Body of pancreas (tissue), 4 donors: ENCODE results near the gene HYOU1. TPM values are rescaled to one million over a fixed set of nuclear protein-coding genes. Genes with fewer than 3 reads are reported as not detected.

Experiments used
- ATAC-seq: fragments of 150-250 bp; one replicate; pipeline ENCODE4 v1.9.1; 2016
- DNase-seq, 4 donors: peaks; one replicate each; pipeline ENCODE4 v3.0.0-alpha.2; 2019
- H3K27ac ChIP-seq, 4 donors: fragments of 200-600 bp; sonication (generic); 1 replicate in 3 of 4; 2 replicates in 1 of 4; pipeline versions ENCODE4 v1.5.1 to v1.6.1; 2016 to 2019; ENCODE audit warnings: mild to moderate bottlenecking in 1 of 4, mixed read lengths in 1 of 4, moderate library complexity in 1 of 4
- H3K27me3 ChIP-seq, 2 donors: fragments of 200-600 bp; sonication (generic); one replicate each; pipeline ENCODE4 v1.6.0; 2016; ENCODE audit warnings: mild to moderate bottlenecking in 1 of 2
- H3K36me3 ChIP-seq, 2 donors: fragments of 200-600 bp; sonication (generic); replicated peaks in 1 of 2; 2 replicates each; pipeline ENCODE4 v1.5.1; 2016; ENCODE audit warnings: low read depth in 2 of 2; ENCODE audit not compliant: insufficient read depth in 1 of 2
- H3K4me1 ChIP-seq: fragments of 200-600 bp; sonication (generic); one replicate; pipeline ENCODE4 v1.6.0; 2016
- H3K4me3 ChIP-seq, 2 donors: fragments of 200-600 bp; sonication (generic); 1 replicate in 1 of 2; 2 replicates in 1 of 2; pipeline ENCODE4 v1.5.1; 2016 to 2019
- H3K9me3 ChIP-seq, 3 donors: fragments of 200-600 bp; sonication (generic); 1 replicate in 2 of 3; 2 replicates in 1 of 3; pipeline ENCODE4 v1.5.1; 2016
- POLR2A ChIP-seq, 3 donors: fragments of 450-650 bp; IDR thresholded peaks; one replicate each; pipeline ENCODE4 v1.6.1; 2016; ENCODE audit warnings: antibody characterized with exemption in 3 of 3, mild to moderate bottlenecking in 2 of 3
- WGBS, 2 donors: methylation state at CpG; one replicate each; pipeline ENCODE4 v1.1.5; 2017; 5-methylcytosine and 5-hydroxymethylcytosine counted together
- intact Hi-C: fragments of 100-400 bp; cut with DNase I; formaldehyde crosslinking; loops from one replicate; pipeline ENCODE4 v1.15.1; 2023
- total RNA-seq, 2 donors: library from RNA; depleted of rRNA; stranded (reverse); fragments of >200 nt; gene quantifications; one replicate each; pipeline ENCODE4 v1.1.0, GENCODE V29; 2016
- TF ChIP-seq, protein P1 (sequence below), 7 experiments: fragments of 450-650 bp in 4 of 7; fragments of 200-600 bp in 3 of 7; sonication (generic) in 3 of 7; IDR thresholded peaks; one replicate each; pipeline ENCODE4 v1.5.1; 2016 to 2019; ENCODE audit warnings: antibody characterized with exemption in 7 of 7

Gene HYOU1
- total RNA-seq, 2 donors from 2014 or later, result 121 to 218 TPM

DNA sequence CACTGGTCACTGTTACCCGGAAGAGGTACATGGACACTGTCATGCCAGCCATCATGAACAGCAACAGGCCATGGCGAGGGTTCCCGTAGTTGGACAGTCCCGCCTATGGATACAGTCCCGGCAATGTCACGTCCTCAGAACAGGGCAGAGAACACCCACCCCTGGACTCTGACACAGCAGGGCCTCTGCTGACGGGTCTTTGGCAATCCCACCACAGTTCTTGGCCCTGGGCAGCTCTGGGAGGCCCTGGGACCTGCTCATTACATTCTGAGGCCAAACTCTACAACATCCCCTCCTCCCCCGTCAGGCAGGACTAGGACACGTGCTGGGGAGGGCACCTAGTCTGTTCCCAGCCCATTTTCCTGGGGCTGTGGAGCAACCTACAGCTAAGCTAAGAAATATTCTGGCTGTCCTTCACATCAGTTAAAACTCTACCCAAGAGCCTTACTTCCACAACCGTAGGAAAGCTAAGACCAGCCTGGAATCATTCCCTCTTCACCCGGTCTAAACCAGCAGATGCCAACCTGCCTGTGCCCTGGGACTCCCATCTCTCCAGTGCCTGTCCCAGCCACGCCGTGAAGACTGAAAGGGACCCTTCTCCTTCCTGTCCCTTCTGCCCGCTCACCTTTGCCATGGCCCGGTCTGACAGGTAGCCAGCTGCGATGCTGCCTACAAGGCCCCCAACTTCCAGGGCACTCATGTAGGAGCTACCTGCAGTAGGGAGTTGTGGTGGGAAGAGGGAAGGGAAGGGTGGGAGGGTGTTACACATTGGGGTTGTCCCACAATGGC, 30.8 kb downstream of the HYOU1 start:
- Histone ChIP-seq H3K9me3 (no peaks in the 10 kb centered on the region), H3K27me3 (no peaks in the 10 kb centered on the region), H3K36me3 (peaks cover 0 to 2% of the 10 kb centered on the region in 2 donors), H3K27ac (peak overlapping the region in 3 of 4 donors; percentile 4 to 95 (median 88)), H3K4me3 (no peak overlapping the region), H3K4me1 (peaks cover 85% of the 10 kb centered on the region)
- DNase-seq (no peak), ATAC-seq (no peak)
- no peak for TF ChIP-seq POLR2A (IDR thresholded peaks at IDR 0.05)
- WGBS, 2 donors, result 72 to 79% methylated on average over 15 to 16 of the region's 16 CpGs
- intact Hi-C loops, result no loop called here

DNA sequence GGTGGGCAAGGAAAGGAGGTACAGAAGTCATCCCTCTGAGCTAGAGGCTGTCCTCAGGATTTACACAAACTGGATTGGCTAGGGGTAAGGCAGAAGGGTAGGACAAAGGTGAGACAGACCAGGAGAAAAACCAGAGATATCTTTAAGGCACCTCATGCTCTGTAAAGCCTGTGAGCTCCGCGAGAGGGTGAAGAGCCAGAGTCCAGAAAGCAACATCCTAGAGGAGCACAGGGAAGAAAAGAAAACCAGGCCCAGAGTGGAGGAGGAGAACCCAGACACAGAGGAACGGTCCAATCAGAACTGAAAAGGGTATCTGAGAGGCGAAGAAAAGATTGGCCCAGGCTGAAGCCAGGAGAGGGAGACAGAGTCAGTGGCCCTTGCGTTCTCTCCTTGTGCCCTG, 31.5 kb downstream of the HYOU1 start:
- no peaks in the 10 kb centered on the region for H3K27me3 ChIP-seq
- H3K36me3 ChIP-seq, result peaks cover 0 to 2% of the 10 kb centered on the region in 2 donors
- WGBS, 2 donors, result 87 to 88% methylated on average over 5 of the region's 5 CpGs
- DNase-seq (no peak), ATAC-seq (no peak)
- TF ChIP-seq, protein P1, sequence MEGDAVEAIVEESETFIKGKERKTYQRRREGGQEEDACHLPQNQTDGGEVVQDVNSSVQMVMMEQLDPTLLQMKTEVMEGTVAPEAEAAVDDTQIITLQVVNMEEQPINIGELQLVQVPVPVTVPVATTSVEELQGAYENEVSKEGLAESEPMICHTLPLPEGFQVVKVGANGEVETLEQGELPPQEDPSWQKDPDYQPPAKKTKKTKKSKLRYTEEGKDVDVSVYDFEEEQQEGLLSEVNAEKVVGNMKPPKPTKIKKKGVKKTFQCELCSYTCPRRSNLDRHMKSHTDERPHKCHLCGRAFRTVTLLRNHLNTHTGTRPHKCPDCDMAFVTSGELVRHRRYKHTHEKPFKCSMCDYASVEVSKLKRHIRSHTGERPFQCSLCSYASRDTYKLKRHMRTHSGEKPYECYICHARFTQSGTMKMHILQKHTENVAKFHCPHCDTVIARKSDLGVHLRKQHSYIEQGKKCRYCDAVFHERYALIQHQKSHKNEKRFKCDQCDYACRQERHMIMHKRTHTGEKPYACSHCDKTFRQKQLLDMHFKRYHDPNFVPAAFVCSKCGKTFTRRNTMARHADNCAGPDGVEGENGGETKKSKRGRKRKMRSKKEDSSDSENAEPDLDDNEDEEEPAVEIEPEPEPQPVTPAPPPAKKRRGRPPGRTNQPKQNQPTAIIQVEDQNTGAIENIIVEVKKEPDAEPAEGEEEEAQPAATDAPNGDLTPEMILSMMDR (IDR thresholded peaks at IDR 0.05), result no peak
- TF ChIP-seq POLR2A (IDR thresholded peaks at IDR 0.05), result no peak
- peak overlapping the region in 3 of 4 donors; percentile 52 to 95 (median 88) for H3K27ac ChIP-seq
- no peak overlapping the region for H3K4me3 ChIP-seq
- no peaks in the 10 kb centered on the region for H3K9me3 ChIP-seq
- intact Hi-C loops, result no loop called here
- H3K4me1 ChIP-seq, result peaks cover 89% of the 10 kb centered on the region

DNA sequence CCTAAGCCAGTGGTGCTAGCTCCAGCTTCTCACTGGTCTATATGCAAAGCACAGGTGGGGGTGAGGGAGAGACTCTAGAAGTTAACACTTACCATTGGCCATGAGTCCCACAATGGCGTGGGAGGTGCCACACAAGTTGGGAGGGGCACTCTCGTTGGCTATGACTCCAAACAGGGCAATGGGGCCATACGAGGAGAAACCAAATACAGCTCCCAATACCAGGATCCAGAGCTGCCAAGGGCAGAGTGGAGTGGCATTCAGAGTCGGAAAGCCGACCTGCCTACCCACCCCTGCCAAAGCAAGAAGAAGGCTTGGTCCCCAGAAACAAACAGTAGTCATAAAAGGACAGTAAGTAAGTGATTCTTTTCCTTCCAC, 31.9 kb downstream of the HYOU1 start:
- WGBS, 2 donors, result 64 to 67% methylated on average over 5 of the region's 5 CpGs
- peak overlapping the region in 3 of 4 donors; percentile 52 to 95 (median 88) for H3K27ac ChIP-seq
- H3K4me3 ChIP-seq, result no peak overlapping the region
- intact Hi-C loops, result no loop called here
- no peak for ATAC-seq
- H3K36me3 ChIP-seq, result peaks cover 0 to 2% of the 10 kb centered on the region in 2 donors
- H3K27me3 ChIP-seq, result no peaks in the 10 kb centered on the region
- DNase-seq, result no peak
- TF ChIP-seq POLR2A (IDR thresholded peaks at IDR 0.05), result peak in 1 of 3 donors; percentile 2
- TF ChIP-seq, protein P1 (IDR thresholded peaks at IDR 0.05), result no peak
- H3K4me1 ChIP-seq, result peaks cover 93% of the 10 kb centered on the region
- H3K9me3 ChIP-seq, result no peaks in the 10 kb centered on the region

DNA sequence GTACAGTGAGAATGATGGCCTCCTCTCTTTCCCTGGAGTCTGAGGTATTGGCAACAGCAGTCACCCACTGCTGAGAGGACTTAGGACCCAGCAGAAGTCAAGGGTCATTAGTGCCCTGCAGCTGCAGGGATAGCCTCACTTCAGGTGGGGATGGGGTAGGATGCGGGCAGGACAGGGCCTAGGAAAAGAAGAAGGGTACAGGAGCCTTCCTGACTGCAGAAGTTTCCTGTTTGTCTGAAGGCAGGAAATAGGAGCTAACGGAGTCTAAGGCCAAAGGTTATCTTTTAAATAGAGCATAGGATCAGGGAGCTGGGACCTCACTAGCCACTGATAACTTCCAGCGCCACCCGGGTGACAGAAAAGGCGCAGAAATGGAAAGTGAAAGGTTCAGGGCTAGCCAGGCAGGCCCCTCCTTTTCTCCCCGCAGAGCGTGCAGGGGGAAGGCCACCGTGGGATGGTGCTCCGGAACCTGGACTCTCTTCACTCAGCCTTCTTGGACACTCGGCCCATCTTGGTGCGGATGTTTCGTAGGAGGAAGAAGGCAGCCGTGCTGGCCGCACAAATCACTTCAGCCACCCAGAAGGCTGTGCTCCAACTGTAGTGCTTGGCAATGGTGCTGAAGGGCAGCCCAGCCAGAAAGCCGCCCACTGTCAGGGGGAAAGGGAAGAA, 32.4 kb downstream of the HYOU1 start:
- Histone ChIP-seq H3K9me3 (no peaks in the 10 kb centered on the region), H3K36me3 (peaks cover 0 to 2% of the 10 kb centered on the region in 2 donors), H3K4me1 (peaks cover 97% of the 10 kb centered on the region), H3K27me3 (no peaks in the 10 kb centered on the region), H3K27ac (peak overlapping the region; percentile 25 to 95 (median 70)), H3K4me3 (no peak overlapping the region)
- intact Hi-C loops, result no loop called here
- WGBS, 2 donors, result 73 to 82% methylated on average over 8 to 15 of the region's 15 CpGs
- no peak for ATAC-seq
- no peak for DNase-seq
- peak in 1 of 3 donors; percentile 5 for TF ChIP-seq POLR2A (IDR thresholded peaks at IDR 0.05)
- TF ChIP-seq, protein P1 (IDR thresholded peaks at IDR 0.05), result no peak

DNA sequence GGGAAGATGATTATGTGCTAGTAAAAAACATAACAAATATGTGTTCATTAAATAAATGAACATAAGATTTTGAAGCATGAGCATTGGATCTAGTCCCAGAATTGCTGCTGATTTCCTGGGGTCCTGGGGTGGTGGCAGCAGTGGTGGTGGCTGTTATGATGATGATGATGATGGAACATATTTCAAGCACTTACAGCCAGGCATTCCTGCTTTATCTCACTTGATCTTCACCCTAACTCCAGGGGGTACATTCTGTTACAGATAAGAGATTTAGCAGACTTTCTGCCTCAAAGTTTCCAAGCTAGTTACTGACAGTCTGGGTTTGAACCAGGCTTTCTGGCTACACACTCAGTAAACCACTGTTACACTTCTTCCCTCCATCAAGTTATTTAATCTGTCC, 33.3 kb downstream of the HYOU1 start:
- Histone ChIP-seq H3K4me3 (no peak overlapping the region), H3K36me3 (peaks cover 0 to 2% of the 10 kb centered on the region in 2 donors), H3K27ac (peak overlapping the region in 3 of 4 donors; percentile 52 to 95 (median 88)), H3K27me3 (no peaks in the 10 kb centered on the region), H3K9me3 (no peaks in the 10 kb centered on the region), H3K4me1 (peaks cover 90% of the 10 kb centered on the region)
- intact Hi-C loops, result no loop called here
- TF ChIP-seq POLR2A (IDR thresholded peaks at IDR 0.05), result peak in 1 of 3 donors; percentile 31
- TF ChIP-seq, protein P1 (IDR thresholded peaks at IDR 0.05), result no peak
- ATAC-seq (peak; percentile 25), DNase-seq (no peak)
